Hindlimb muscle (tissue), 1 donor: ENCODE measurements around the gene SLC4A4. TPM values are rescaled to one million over a fixed set of nuclear protein-coding genes. Genes with fewer than 3 reads are reported as not detected.
"Not testable (repeated sequence)": the region's sequence is repeated elsewhere in the genome, so short reads cannot be mapped to it uniquely, and the experiment has no call there.

ENCODE experiments used
- DNase-seq: peaks from one replicate; pipeline ENCODE4 v3.0.0-alpha.2; 2013
- polyA plus RNA-seq: library from polyadenylated mRNA; unstranded; fragments of 120-200 nt; gene quantifications from one replicate; pipeline ENCODE4 v1.2.1, GENCODE V29; 2013; ENCODE audit not compliant: insufficient read length

SLC4A4 gene
- polyA plus RNA-seq, 1 donor, result 9.0 TPM

- DNase-seq, result no peak
Measured at GRCh38 chr4:71360844-71361243, 22.0 kb downstream of the SLC4A4 start.

GRCh38 chr4:71361476-71361875, 22.7 kb downstream of the SLC4A4 start:
- no peak for DNase-seq

- peak; percentile 5 for DNase-seq
Measured at GRCh38 chr4:71366766-71367165, 27.9 kb downstream of the SLC4A4 start.

- DNase-seq, result no peak
Measured at GRCh38 chr4:71367546-71367945, 28.7 kb downstream of the SLC4A4 start.

- no peak for DNase-seq
Measured at GRCh38 chr4:71368906-71369305, 30.1 kb downstream of the SLC4A4 start.

GRCh38 chr4:71369536-71369935, 30.7 kb downstream of the SLC4A4 start:
- DNase-seq, result no peak

- no peak for DNase-seq
Measured at GRCh38 chr4:71375494-71375893, 36.7 kb downstream of the SLC4A4 start.

GRCh38 chr4:71377561-71377960, 38.7 kb downstream of the SLC4A4 start:
- DNase-seq, result no peak

GRCh38 chr4:71379126-71379525, 40.3 kb downstream of the SLC4A4 start:
- no peak for DNase-seq

GRCh38 chr4:71380788-71381187, 42.0 kb downstream of the SLC4A4 start:
- no peak for DNase-seq

- no peak for DNase-seq
Measured at GRCh38 chr4:71382125-71382899, 43.5 kb downstream of the SLC4A4 start.

GRCh38 chr4:71382900-71383560, 44.2 kb downstream of the SLC4A4 start:
- no peak for DNase-seq

- DNase-seq, result no peak
Measured at GRCh38 chr4:71383984-71384383, 45.2 kb downstream of the SLC4A4 start.

GRCh38 chr4:71389149-71389827, 50.5 kb downstream of the SLC4A4 start:
- DNase-seq, result peak; percentile 56

- DNase-seq, result no peak
Measured at GRCh38 chr4:71392109-71392508, 53.3 kb downstream of the SLC4A4 start.

- no peak for DNase-seq
Measured at GRCh38 chr4:71396382-71396781, 57.6 kb downstream of the SLC4A4 start.

GRCh38 chr4:71400810-71401209, 62.0 kb downstream of the SLC4A4 start:
- DNase-seq, result no peak

- no peak for DNase-seq
Measured at GRCh38 chr4:71402616-71403015, 63.8 kb downstream of the SLC4A4 start.

GRCh38 chr4:71404049-71404448, 65.2 kb downstream of the SLC4A4 start:
- DNase-seq, result no peak

GRCh38 chr4:71405791-71406190, 67.0 kb downstream of the SLC4A4 start:
- no peak for DNase-seq

GRCh38 chr4:71406459-71406963, 67.7 kb downstream of the SLC4A4 start:
- DNase-seq, result no peak

- DNase-seq, result not testable (repeated sequence)
Measured at GRCh38 chr4:71408961-71409360, 70.1 kb downstream of the SLC4A4 start.

GRCh38 chr4:71411981-71412380, 73.2 kb downstream of the SLC4A4 start:
- DNase-seq, result no peak
